Spleen (tissue), 7 donors: ENCODE data around the gene LSS.

ENCODE experiments used
- POLR2A ChIP-seq, 3 donors: fragments of 450-650 bp; IDR thresholded peaks; one replicate each; pipeline ENCODE4 v1.5.1; 2017; ENCODE audit warnings: antibody characterized with exemption in 3 of 3, mild to moderate bottlenecking in 1 of 3
- POLR2AphosphoS5 ChIP-seq, 3 donors: sonication (generic); formaldehyde crosslinking; IDR thresholded peaks; one replicate each; pipeline ENCODE4 v1.5.1; 2017; ENCODE audit warnings: antibody characterized with exemption in 3 of 3
- TF ChIP-seq, protein P1 (sequence below), 11 experiments: fragments of 200-600 bp in 7 of 11; fragments of 450-650 bp in 4 of 11; sonication (generic) in 4 of 11; IDR thresholded peaks in 8 of 11; conservative IDR thresholded peaks in 3 of 11; 1 replicate in 7 of 11; 2 replicates in 4 of 11; pipeline versions ENCODE4 v1.4.0 to v1.8.0; 2016 to 2021; ENCODE audit warnings: antibody characterized with exemption in 11 of 11, inconsistent platforms in 4 of 11, mild to moderate bottlenecking in 1 of 11
- donor health status: DM: no; HTN: no; CAD: no; lungs with moderate emphysema.
- donor health status: DM: no; HTN: no; CAD: no.
- donor health status: DM: no; HTN: no; CAD: no.

- TF ChIP-seq, protein P1, sequence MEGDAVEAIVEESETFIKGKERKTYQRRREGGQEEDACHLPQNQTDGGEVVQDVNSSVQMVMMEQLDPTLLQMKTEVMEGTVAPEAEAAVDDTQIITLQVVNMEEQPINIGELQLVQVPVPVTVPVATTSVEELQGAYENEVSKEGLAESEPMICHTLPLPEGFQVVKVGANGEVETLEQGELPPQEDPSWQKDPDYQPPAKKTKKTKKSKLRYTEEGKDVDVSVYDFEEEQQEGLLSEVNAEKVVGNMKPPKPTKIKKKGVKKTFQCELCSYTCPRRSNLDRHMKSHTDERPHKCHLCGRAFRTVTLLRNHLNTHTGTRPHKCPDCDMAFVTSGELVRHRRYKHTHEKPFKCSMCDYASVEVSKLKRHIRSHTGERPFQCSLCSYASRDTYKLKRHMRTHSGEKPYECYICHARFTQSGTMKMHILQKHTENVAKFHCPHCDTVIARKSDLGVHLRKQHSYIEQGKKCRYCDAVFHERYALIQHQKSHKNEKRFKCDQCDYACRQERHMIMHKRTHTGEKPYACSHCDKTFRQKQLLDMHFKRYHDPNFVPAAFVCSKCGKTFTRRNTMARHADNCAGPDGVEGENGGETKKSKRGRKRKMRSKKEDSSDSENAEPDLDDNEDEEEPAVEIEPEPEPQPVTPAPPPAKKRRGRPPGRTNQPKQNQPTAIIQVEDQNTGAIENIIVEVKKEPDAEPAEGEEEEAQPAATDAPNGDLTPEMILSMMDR (IDR thresholded peaks at IDR 0.05 in 8 of 11, conservative IDR thresholded peaks at IDR 0.05 in 3 of 11), result no peak
- TF ChIP-seq POLR2AphosphoS5 (IDR thresholded peaks at IDR 0.05) (no peak), POLR2A (IDR thresholded peaks at IDR 0.05) (no peak)
These were observed 19.3 kb upstream of the LSS start for GRCh38 chr21:46247699-46248421.
